ENCODE results near the gene TOMM70.

- TF ChIP-seq POLR2A (IDR thresholded peaks at IDR 0.05; ENCODE audit: low read depth, low read length) (no peak), POLR2AphosphoS5 (IDR thresholded peaks at IDR 0.05; ENCODE audit: low read depth, low read length) (no peak), TAF1 (IDR thresholded peaks at IDR 0.05; ENCODE audit: borderline replicate concordance, low read depth, low read length) (no peak)
Measured at GRCh38 chr3:100449214-100449613, 48.3 kb upstream of the TOMM70 start.

All from GM12892 (cell line).